K562 (cell line): ENCODE results near the gene AK2. TPM values are rescaled to one million over a fixed set of nuclear protein-coding genes. Genes with fewer than 3 reads are reported as not detected.

ENCODE experiments used
- CBX1 ChIP-seq: sonication (generic); IDR thresholded peaks from 2 replicates; pipeline ENCODE4 v1.6.1; 2016; ENCODE audit warnings: antibody characterized with exemption, low read depth, mild to moderate bottlenecking
- DNMT1 ChIP-seq: fragments of 450-650 bp; IDR thresholded peaks from 2 replicates; pipeline ENCODE4 v1.6.1; 2016; ENCODE audit warnings: antibody characterized with exemption, mild to moderate bottlenecking
- E2F5 ChIP-seq: sonication (generic); formaldehyde crosslinking; IDR thresholded peaks from 2 replicates; pipeline ENCODE4 v1.8.0; 2022; ENCODE audit warnings: mild to moderate bottlenecking, missing genetic modification reagents
- GTF2F1 ChIP-seq: IDR thresholded peaks from 2 replicates; pipeline ENCODE4 v1.6.1; 2011; ENCODE audit warnings: low read depth, low read length, improper control_type of control experiment
- NEUROD1 ChIP-seq: fragments of 150-350 bp; IDR thresholded peaks from 2 replicates; pipeline ENCODE4 v1.6.1; 2014; ENCODE audit warnings: borderline replicate concordance, low read length, low read depth; ENCODE audit not compliant: partially characterized antibody
- NUFIP1 ChIP-seq: fragments of 450-650 bp; IDR thresholded peaks from 2 replicates; pipeline ENCODE4 v1.6.1; 2018; ENCODE audit not compliant: partially characterized antibody
- PURB ChIP-seq: sonication (generic); formaldehyde crosslinking; IDR thresholded peaks from 2 replicates; pipeline ENCODE4 v1.9.0; 2021; ENCODE audit warnings: low read depth, mild to moderate bottlenecking, missing genetic modification reagents
- RBM17 ChIP-seq: fragments of 200-400 bp; formaldehyde crosslinking; IDR thresholded peaks from 2 replicates; pipeline ENCODE4 v1.6.1; 2017; ENCODE audit warnings: low read depth, mild to moderate bottlenecking, low read length, borderline replicate concordance
- RNF2 ChIP-seq: sonication (generic); IDR thresholded peaks from 2 replicates; pipeline ENCODE4 v1.6.1; 2016
- SMARCC2 ChIP-seq: fragments of 450-650 bp; IDR thresholded peaks from 2 replicates; pipeline ENCODE4 v1.6.1; 2017; ENCODE audit warnings: antibody characterized with exemption, moderate library complexity, mild to moderate bottlenecking, low read depth
- TAL1 ChIP-seq: fragments of 450-650 bp; IDR thresholded peaks from 2 replicates; pipeline ENCODE4 v1.6.1; 2016; ENCODE audit warnings: mild to moderate bottlenecking
- TBL1XR1 ChIP-seq, 2 experiments: IDR thresholded peaks; 2 replicates each; pipeline ENCODE4 v1.6.1; 2012; ENCODE audit warnings: improper control_type of control experiment in 2 of 2, low read length in 2 of 2, mild to moderate bottlenecking in 1 of 2
- THAP12 ChIP-seq: fragments of 250-450 bp; sonication (Bioruptor Pico); IDR thresholded peaks from 2 replicates; pipeline ENCODE4 v1.9.0; 2021; ENCODE audit warnings: mild to moderate bottlenecking, inconsistent platforms
- TRIM24 ChIP-seq, 2 experiments: fragments of 450-650 bp; IDR thresholded peaks; 2 replicates each; pipeline ENCODE4 v1.6.1; 2016
- XRCC4 ChIP-seq: IDR thresholded peaks from one replicate; pipeline ENCODE4 v1.6.1; 2011; ENCODE audit not compliant: insufficient read depth, insufficient read length; ENCODE audit errors: extremely low read depth
- XRCC5 ChIP-seq: fragments of 200-400 bp; formaldehyde crosslinking; IDR thresholded peaks from 2 replicates; pipeline ENCODE4 v1.6.1; 2017; ENCODE audit warnings: low read depth, mild to moderate bottlenecking, low read length
- ZBTB12 ChIP-seq: fragments of 250-450 bp; sonication (Bioruptor Pico); IDR thresholded peaks from 2 replicates; pipeline ENCODE4 v1.4.0; 2020
- ZFP36 ChIP-seq: fragments of 150-350 bp; IDR thresholded peaks from 2 replicates; pipeline ENCODE4 v1.6.1; 2018; ENCODE audit warnings: low read length, low read depth; ENCODE audit not compliant: partially characterized antibody
- ZNF12 ChIP-seq: sonication (generic); formaldehyde crosslinking; IDR thresholded peaks from 2 replicates; pipeline ENCODE4 v1.4.0; 2020; ENCODE audit warnings: mild to moderate bottlenecking, missing genetic modification reagents
- ZNF143 ChIP-seq: sonication (generic); formaldehyde crosslinking; IDR thresholded peaks from 2 replicates; pipeline ENCODE4 v1.9.0; 2022; ENCODE audit warnings: mild to moderate bottlenecking, missing genetic modification reagents
- ZNF3 ChIP-seq: fragments of 250-450 bp; sonication (Bioruptor Pico); IDR thresholded peaks from 2 replicates; pipeline ENCODE4 v1.5.0; 2021; ENCODE audit warnings: mild to moderate bottlenecking, moderate library complexity
- ZNF445 ChIP-seq: fragments of 250-450 bp; sonication (Bioruptor Pico); IDR thresholded peaks from 2 replicates; pipeline ENCODE4 v1.4.0; 2020; ENCODE audit warnings: low read depth, mild to moderate bottlenecking, moderate library complexity
- ZNF695 ChIP-seq: fragments of 450-650 bp; formaldehyde crosslinking; IDR thresholded peaks from 2 replicates; pipeline ENCODE4 v1.4.0; 2020; ENCODE audit warnings: mild to moderate bottlenecking, moderate library complexity
- polyA plus RNA-seq, 8 experiments: library from polyadenylated mRNA; depleted of rRNA in 4 of 8; stranded (reverse) in 5 of 8; unstranded in 3 of 8; fragments of >200 nt; fragmentation: Nextera tagmentation in 2 of 8; fragmentation: Illumina TruSeq in 1 of 8; extraction: Ambion mirVana in 2 of 8; extraction: Trizol in 1 of 8; gene quantifications; 2 replicates each; pipeline versions ENCODE4 v1.2.1 to v1.2.3, GENCODE V29; 2011 to 2014; ENCODE audit warnings: inconsistent platforms in 1 of 8, missing spikeins in 1 of 8
- total RNA-seq, 7 experiments: library from RNA; depleted of rRNA in 6 of 7; stranded (reverse); fragments of >200 nt in 6 of 7; fragmentation: Illumina TruSeq in 2 of 7; extraction: Trizol in 2 of 7; gene quantifications; 2 replicates each; pipeline versions ENCODE4 v1.2.1 to v1.2.3, GENCODE V29; 2011 to 2021; ENCODE audit warnings: low replicate concordance in 1 of 7
- TF ChIP-seq, protein P1 (sequence below): sonication (generic); formaldehyde crosslinking; IDR thresholded peaks from 2 replicates; pipeline ENCODE4 v1.8.1; 2023; ENCODE audit warnings: mild to moderate bottlenecking, missing genetic modification reagents

Gene AK2
- total and polyA plus RNA-seq, 9 of the 15 experiments (the other 6 are each of a cell fraction or from before 2014, with no cell fraction given) = 105 to 1,050 (median 509) TPM

GRCh38 chr1:33055210-33056008 is 18.7 kb upstream of the AK2 start (continued):
- TF ChIP-seq RBM17 = no peak
- TF ChIP-seq ZNF143 (CRISPR knock-in tag) = no peak
- no peak for TF ChIP-seq ZBTB12 (CRISPR knock-in tag)
- TF ChIP-seq CBX1 = no peak
- TF ChIP-seq NEUROD1 = no peak
- TF ChIP-seq SMARCC2 = no peak
- no peak for TF ChIP-seq ZNF3 (CRISPR knock-in tag)
- no peak for TF ChIP-seq THAP12 (CRISPR knock-in tag)
- TF ChIP-seq ZFP36 = no peak
- TF ChIP-seq PURB (CRISPR knock-in tag) = no peak
- TF ChIP-seq XRCC5 = peak; percentile 70
- peak; percentile 24 to 34; a peak in 2 of 4 replicates for TF ChIP-seq TRIM24 (IDR thresholded peaks at IDR 0.05)
- TF ChIP-seq GTF2F1 = no peak
- TF ChIP-seq ZNF445 = no peak
- peak; percentile 48; the same call in 1 of the 2 replicates for TF ChIP-seq TAL1
- peak; percentile 54; the same call in 1 of the 2 replicates for TF ChIP-seq RNF2
- 0 out of 2 replicates have a peak, but pooled peaks have one; percentile 59 for TF ChIP-seq E2F5
- no peak for TF ChIP-seq XRCC4
- TF ChIP-seq, protein P1, sequence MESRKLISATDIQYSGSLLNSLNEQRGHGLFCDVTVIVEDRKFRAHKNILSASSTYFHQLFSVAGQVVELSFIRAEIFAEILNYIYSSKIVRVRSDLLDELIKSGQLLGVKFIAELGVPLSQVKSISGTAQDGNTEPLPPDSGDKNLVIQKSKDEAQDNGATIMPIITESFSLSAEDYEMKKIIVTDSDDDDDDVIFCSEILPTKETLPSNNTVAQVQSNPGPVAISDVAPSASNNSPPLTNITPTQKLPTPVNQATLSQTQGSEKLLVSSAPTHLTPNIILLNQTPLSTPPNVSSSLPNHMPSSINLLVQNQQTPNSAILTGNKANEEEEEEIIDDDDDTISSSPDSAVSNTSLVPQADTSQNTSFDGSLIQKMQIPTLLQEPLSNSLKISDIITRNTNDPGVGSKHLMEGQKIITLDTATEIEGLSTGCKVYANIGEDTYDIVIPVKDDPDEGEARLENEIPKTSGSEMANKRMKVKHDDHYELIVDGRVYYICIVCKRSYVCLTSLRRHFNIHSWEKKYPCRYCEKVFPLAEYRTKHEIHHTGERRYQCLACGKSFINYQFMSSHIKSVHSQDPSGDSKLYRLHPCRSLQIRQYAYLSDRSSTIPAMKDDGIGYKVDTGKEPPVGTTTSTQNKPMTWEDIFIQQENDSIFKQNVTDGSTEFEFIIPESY (CRISPR knock-in tag) = no peak
- peak in 1 of 2 experiments; percentile 55; a peak in 2 of 4 replicates for TF ChIP-seq TBL1XR1 (IDR thresholded peaks at IDR 0.05; ENCODE audit: low read length in 2 of 2)
- TF ChIP-seq NUFIP1 = no peak
- TF ChIP-seq ZNF12 (CRISPR knock-in tag) = no peak
- TF ChIP-seq DNMT1 = no peak
- TF ChIP-seq ZNF695 = no peak
